Measurements from ENCODE around the gene TOB1.

The TOB1 gene

DNA sequence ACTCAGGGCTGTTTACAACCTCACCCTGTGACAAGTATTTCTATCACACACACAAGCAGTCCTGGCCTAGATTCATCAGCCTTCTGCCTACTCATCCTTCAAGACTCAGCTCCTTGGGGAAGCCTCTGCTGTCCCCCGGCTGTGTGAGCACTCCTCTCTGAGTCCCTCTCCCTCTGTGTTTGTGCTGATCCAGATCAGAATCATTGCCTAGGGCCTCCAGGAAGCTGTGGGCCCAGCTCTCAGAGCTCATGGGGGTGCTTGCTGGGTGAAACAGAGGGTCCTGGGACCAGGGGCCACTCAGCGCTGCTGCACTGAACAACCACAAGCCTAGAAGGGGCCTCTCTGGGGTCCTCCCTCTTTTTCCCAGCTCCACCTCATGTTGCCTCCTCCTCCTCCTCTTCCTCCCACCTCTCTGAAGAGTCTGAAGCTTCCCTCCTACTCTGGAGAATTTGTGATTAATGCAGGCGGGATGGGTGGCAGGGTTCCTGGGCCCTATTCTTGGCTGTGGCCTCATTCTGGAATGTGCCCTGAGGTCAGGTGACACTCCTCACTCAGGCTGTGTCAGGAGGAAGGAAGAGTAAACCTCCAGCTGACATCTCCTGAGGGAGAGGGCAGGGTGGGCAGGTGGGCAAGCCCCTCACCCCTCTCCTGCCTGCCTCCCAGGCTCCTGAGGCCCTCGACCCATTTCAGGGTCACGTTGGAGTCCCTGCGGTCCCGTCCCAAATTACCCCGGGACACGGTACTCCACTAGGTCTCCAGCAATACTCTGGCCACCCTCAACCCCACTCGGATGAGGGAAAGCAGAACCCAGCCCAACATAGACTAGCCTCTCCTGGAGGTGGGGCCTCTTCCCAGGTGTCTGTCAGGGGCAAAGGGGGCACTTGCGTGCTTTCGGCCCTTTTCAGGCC, 20.7 kb downstream of the TOB1 start:
- peak; percentile 43 for DNase-seq (ENCODE audit: low spot score)

- DNase-seq (ENCODE audit: low spot score) = no peak
Observed at GRCh38 chr17:50844117-50844700, 21.9 kb downstream of the TOB1 start.

GRCh38 chr17:50843150-50843905, 22.8 kb downstream of the TOB1 start:
- DNase-seq (ENCODE audit: low spot score) = no peak

- DNase-seq (ENCODE audit: low spot score) = no peak
Observed at GRCh38 chr17:50842506-50843149, 23.5 kb downstream of the TOB1 start.

DNA sequence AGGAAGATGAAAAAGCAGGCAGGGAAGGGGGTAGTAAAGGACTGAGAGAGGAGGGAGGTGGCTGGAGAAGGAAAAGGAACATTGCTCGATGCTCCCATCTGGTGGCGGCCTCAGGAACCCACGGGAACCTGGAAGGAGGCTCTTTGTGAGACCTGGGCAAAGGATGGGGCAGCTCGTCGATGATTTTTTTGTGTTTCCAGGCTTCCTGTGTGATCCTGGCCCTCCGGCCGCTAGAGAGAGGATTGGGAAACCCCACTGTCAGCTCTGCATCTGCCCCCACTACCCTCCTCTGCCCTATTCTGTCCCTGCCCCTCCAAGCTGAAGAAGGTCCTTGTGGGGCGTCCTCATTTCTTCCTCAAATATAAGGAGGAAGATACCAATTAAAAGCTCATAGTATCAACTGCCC, 24.2 kb downstream of the TOB1 start:
- DNase-seq (ENCODE audit: low spot score) = peak; percentile 72

- no peak for DNase-seq (ENCODE audit: low spot score)
Observed at GRCh38 chr17:50841277-50841948, 24.7 kb downstream of the TOB1 start.

DNA sequence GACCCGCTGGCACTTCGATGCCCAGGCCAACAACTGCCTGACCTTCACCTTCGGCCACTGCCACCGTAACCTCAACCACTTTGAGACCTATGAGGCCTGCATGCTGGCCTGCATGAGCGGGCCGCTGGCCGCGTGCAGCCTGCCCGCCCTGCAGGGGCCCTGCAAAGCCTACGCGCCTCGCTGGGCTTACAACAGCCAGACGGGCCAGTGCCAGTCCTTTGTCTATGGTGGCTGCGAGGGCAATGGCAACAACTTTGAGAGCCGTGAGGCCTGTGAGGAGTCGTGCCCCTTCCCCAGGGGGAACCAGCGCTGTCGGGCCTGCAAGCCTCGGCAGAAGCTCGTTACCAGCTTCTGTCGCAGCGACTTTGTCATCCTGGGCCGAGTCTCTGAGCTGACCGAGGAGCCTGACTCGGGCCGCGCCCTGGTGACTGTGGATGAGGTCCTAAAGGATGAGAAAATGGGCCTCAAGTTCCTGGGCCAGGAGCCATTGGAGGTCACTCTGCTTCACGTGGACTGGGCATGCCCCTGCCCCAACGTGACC, 25.8 kb downstream of the TOB1 start:
- DNase-seq (ENCODE audit: low spot score) = no peak

- DNase-seq (ENCODE audit: low spot score) = no peak
Observed at GRCh38 chr17:50839591-50840310, 26.4 kb downstream of the TOB1 start.

DNA sequence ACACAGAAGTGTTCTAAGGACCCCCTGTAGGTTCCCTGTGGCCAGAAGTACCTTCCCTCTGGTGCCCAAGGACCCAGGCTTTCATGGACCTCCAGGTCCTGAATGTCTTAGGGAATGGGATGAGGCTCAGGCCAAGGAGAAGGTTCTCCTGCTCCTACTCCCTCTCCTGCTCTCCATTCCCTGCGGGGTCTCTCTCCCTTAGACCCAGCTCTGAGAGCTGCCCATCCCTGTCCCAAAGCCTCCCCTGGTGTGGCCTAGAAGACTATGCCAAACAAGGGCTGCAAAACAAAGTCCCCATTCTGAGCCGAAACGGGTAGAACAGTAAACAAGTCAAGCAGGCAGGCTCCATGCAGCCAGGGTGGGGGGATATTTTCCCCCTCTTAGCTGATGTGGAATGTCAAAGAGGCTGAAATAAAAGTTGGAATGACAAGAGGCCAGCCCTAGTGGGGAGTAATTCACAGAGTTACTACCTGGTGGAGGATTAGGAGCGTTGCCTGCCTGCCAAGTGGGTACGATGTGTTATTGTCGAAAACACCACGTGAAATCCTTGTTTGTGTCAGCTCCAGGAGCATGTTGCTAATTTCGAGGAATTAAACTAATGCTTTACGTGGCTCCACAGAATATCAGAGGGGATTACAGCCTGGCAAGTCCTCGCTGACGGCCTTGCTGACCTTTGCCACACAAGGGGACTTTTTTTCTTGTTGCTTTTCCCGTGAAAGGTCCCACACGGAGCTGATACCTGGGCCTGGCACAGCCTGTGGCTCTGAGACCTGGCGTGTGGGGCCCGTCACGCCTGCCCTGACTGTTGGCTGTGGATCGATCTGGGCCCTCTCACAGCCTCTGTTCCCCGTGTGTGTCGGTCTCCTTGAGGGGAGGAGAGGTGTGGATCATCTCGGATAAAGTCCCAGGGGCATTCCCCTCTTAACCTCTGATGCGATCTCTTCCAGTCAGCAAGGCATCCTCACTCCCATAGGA, 27.9 kb downstream of the TOB1 start:
- DNase-seq (ENCODE audit: low spot score) = no peak

GRCh38 chr17:50837286-50837979, 28.7 kb downstream of the TOB1 start:
- DNase-seq (ENCODE audit: low spot score) = no peak

GRCh38 chr17:50836826-50837225, 29.3 kb downstream of the TOB1 start:
- DNase-seq (ENCODE audit: low spot score) = no peak

GRCh38 chr17:50835301-50836234, 30.6 kb downstream of the TOB1 start, which contains the start of gene WFIKKN2:
Gene WFIKKN2 (plus strand): TSS chr17:50835586. CDS start chr17:50835938, 352 bp downstream.
- no peak for DNase-seq (ENCODE audit: low spot score)

- DNase-seq (ENCODE audit: low spot score) = no peak
Observed at GRCh38 chr17:50834429-50835300, 31.5 kb downstream of the TOB1 start.

GRCh38 chr17:50833510-50834428, 32.4 kb downstream of the TOB1 start:
- no peak for DNase-seq (ENCODE audit: low spot score)

DNA sequence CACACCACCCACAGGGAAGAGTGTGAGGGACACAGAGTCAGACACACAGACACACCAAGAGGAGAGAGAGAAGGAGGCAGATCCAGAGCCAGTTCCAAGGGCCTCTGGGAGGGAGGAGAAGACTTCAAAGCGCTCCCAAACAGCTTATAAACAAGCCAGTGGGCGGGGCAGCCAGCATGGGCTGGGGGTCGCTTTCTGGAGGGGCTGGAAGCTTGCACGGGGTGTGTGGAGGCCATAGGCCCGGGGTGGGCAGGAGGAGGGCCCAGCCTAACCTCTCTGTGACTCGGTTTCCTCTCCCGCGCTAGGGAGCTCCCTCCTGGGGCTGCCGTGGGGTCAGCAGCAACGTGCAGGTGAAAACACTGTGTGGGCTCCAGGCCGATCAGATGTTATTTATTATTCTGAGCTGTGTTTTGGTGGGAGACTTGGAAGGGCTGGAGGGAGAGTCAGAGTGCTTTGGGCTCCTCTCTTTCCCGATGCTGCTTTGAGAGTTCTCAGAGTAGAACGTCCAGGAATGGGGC, 33.2 kb downstream of the TOB1 start:
- DNase-seq (ENCODE audit: low spot score) = no peak
